ENCODE data around the gene ZMIZ1.

ZMIZ1 gene

GRCh38 chr10:79125092-79125491 lies 56.3 kb downstream of the ZMIZ1 start:
- DNase-seq = no peak

- DNase-seq = no peak
Measured at GRCh38 chr10:79126351-79127080, 57.8 kb downstream of the ZMIZ1 start.

GRCh38 chr10:79127151-79127961 lies 58.6 kb downstream of the ZMIZ1 start:
- no peak for DNase-seq

GRCh38 chr10:79128241-79128922 lies 59.6 kb downstream of the ZMIZ1 start:
- no peak for DNase-seq

- DNase-seq = no peak
Measured at GRCh38 chr10:79128923-79129305, 60.1 kb downstream of the ZMIZ1 start.

GRCh38 chr10:79129361-79129997 lies 60.7 kb downstream of the ZMIZ1 start:
- DNase-seq = no peak

GRCh38 chr10:79130255-79130654 lies 61.5 kb downstream of the ZMIZ1 start:
- DNase-seq = no peak

GRCh38 chr10:79130846-79131245 lies 62.1 kb downstream of the ZMIZ1 start:
- no peak for DNase-seq

- no peak for DNase-seq
Measured at GRCh38 chr10:79131836-79132631, 63.3 kb downstream of the ZMIZ1 start.

GRCh38 chr10:79132681-79133381 lies 64.1 kb downstream of the ZMIZ1 start:
- no peak for DNase-seq

GRCh38 chr10:79133416-79133815 lies 64.7 kb downstream of the ZMIZ1 start:
- no peak for DNase-seq

- DNase-seq = no peak
Measured at GRCh38 chr10:79135790-79136189, 67.0 kb downstream of the ZMIZ1 start.

- no peak for DNase-seq
Measured at GRCh38 chr10:79136236-79137005, 67.7 kb downstream of the ZMIZ1 start.

GRCh38 chr10:79137300-79137756 lies 68.6 kb downstream of the ZMIZ1 start:
- DNase-seq = no peak

GRCh38 chr10:79137826-79138225 lies 69.1 kb downstream of the ZMIZ1 start:
- no peak for DNase-seq

- no peak for DNase-seq
Measured at GRCh38 chr10:79138449-79139123, 69.8 kb downstream of the ZMIZ1 start.

GRCh38 chr10:79139124-79139835 lies 70.5 kb downstream of the ZMIZ1 start:
- DNase-seq = no peak

- no peak for DNase-seq
Measured at GRCh38 chr10:79140085-79140793, 71.5 kb downstream of the ZMIZ1 start.

- no peak for DNase-seq
Measured at GRCh38 chr10:79140855-79141254, 72.1 kb downstream of the ZMIZ1 start.
